Heart left ventricle (tissue), 16 donors: ENCODE measurements around the gene DPP3. TPM values are rescaled to one million over a fixed set of nuclear protein-coding genes. Genes with fewer than 3 reads are reported as not detected.
A peak's percentile ranks its signal among the peaks of the same experiment; 100 is the strongest.
"Not testable (repeated sequence)": the region's sequence is repeated elsewhere in the genome, so short reads cannot be mapped to it uniquely, and the experiment has no call there.

Experiments used
- ATAC-seq, 4 donors: fragments of 200-7000 bp; cut with Tn5 transposase; one replicate each; pipeline ENCODE4 v1.9.1; 2020 to 2022; ENCODE audit warnings: moderate library complexity in 4 of 4, mild to moderate bottlenecking in 3 of 4, moderate number of reproducible peaks in 1 of 4
- DNase-seq, 5 donors: peaks; one replicate each; pipeline ENCODE4 v3.0.0-alpha.2; 2020
- H3K27ac ChIP-seq, 12 donors: fragments of 200-600 bp; sonication (generic) in 4 of 12; one replicate each; pipeline versions ENCODE4 v1.5.0 to v1.8.0; 2016 to 2022; ENCODE audit warnings: mild to moderate bottlenecking in 2 of 12
- H3K27me3 ChIP-seq, 9 donors: fragments of 200-600 bp; sonication (generic) in 2 of 9; one replicate each; pipeline versions ENCODE4 v1.5.1 to v1.8.0; 2016 to 2022; ENCODE audit warnings: mild to moderate bottlenecking in 3 of 9
- H3K36me3 ChIP-seq, 9 donors: fragments of 200-600 bp; sonication (generic) in 2 of 9; one replicate each; pipeline versions ENCODE4 v1.5.0 to v1.8.0; 2018 to 2022; ENCODE audit warnings: mild to moderate bottlenecking in 2 of 9
- H3K4me1 ChIP-seq, 12 donors: fragments of 200-600 bp; sonication (generic) in 4 of 12; one replicate each; pipeline versions ENCODE4 v1.5.0 to v1.8.0; 2016 to 2022; ENCODE audit warnings: mild to moderate bottlenecking in 3 of 12
- H3K4me3 ChIP-seq, 12 donors: fragments of 200-600 bp; sonication (generic) in 4 of 12; one replicate each; pipeline versions ENCODE4 v1.5.0 to v1.8.0; 2017 to 2022; ENCODE audit warnings: mild to moderate bottlenecking in 9 of 12, moderate library complexity in 4 of 12
- H3K9me3 ChIP-seq, 12 donors: fragments of 200-600 bp; sonication (generic) in 4 of 12; one replicate each; pipeline versions ENCODE4 v1.5.0 to v1.8.0; 2016 to 2022; ENCODE audit warnings: mild to moderate bottlenecking in 1 of 12
- POLR2A ChIP-seq, 2 donors: fragments of 450-650 bp; IDR thresholded peaks; one replicate each; pipeline ENCODE4 v1.6.1; 2017; ENCODE audit warnings: antibody characterized with exemption in 2 of 2, mild to moderate bottlenecking in 2 of 2, moderate library complexity in 2 of 2
- WGBS, 4 donors: extraction: QIAGEN DNeasy Blood & Tissue Kit in 2 of 4; methylation state at CpG; one replicate each; pipeline versions ENCODE4 v1.1.5 to v1.1.7; 2013 to 2018; 5-methylcytosine and 5-hydroxymethylcytosine counted together
- intact Hi-C, 10 donors: fragments of 100-400 bp; cut with DNase I; formaldehyde crosslinking; loops; one replicate each; pipeline versions ENCODE4 v1.11.1 to v1.14.2; 2022
- polyA plus RNA-seq, 2 donors: library from polyadenylated mRNA; stranded (reverse); fragments of 200-250 nt; gene quantifications; one replicate each; pipeline ENCODE4 v1.2.3, GENCODE V29; 2013
- total RNA-seq, 9 donors: library from RNA; depleted of rRNA in 2 of 9; stranded (reverse); fragments of >200 nt in 2 of 9; fragmentation: NEBNext Ultra II Directional in 3 of 9; extraction: Animal tissue kit (Norgen Biotek cat#: 25700) in 3 of 9; gene quantifications; one replicate each; pipeline versions ENCODE4 v1.1.0 to v1.2.4, GENCODE V29; 2016 to 2023
- TF ChIP-seq, protein P1 (sequence below), 12 donors: fragments of 200-600 bp; sonication (generic) in 4 of 12; IDR thresholded peaks; one replicate each; pipeline versions ENCODE4 v1.5.0 to v1.8.0; 2018 to 2022; ENCODE audit warnings: antibody characterized with exemption in 12 of 12, mild to moderate bottlenecking in 5 of 12
- donor health status: ischemic (EF 13 %, LVEDD 7.1; RV severe dilation, severe dysfunction).
- donor health status: healthy with polysubstance abuse.
- donor health status: DM: no; HTN: yes; CAD: no.
- donor health status: DM: no; HTN: no; CAD: no.
- donor health status: ischemic (EF 25% LVEDD 6.9; RV normal size, moderate dysfunction).
- donor health status: ischemic (EF 25% LVEDD 5.7; RV mildly dilated, moderate dysfunction).
- donor health status: healthy.
- donor health status: DM: yes; HTN: yes; CAD: no.
- donor health status: ischemic (EF 35%, LVEDD 5.7; RV mildly dilated, moderate dysfunction).
- donor health status: nonischemic (EF 11% LVEDD 7.7; RV severe dilation, severe dysfunction).
- donor health status: DM: yes; HTN: yes; CAD: no.
- donor health status: PGD.
- donor health status: ischemic (EF 29% LVEDD 5.4; RV normal size, mild dysfunction).
- donor health status: nonischemic (EF 23%, LVEDD 6.1; RV moderate dilation, normal function).

The DPP3 gene
- total and polyA plus RNA-seq, 11 donors: 6.2 to 43.1 (median 14.9) TPM

DNA sequence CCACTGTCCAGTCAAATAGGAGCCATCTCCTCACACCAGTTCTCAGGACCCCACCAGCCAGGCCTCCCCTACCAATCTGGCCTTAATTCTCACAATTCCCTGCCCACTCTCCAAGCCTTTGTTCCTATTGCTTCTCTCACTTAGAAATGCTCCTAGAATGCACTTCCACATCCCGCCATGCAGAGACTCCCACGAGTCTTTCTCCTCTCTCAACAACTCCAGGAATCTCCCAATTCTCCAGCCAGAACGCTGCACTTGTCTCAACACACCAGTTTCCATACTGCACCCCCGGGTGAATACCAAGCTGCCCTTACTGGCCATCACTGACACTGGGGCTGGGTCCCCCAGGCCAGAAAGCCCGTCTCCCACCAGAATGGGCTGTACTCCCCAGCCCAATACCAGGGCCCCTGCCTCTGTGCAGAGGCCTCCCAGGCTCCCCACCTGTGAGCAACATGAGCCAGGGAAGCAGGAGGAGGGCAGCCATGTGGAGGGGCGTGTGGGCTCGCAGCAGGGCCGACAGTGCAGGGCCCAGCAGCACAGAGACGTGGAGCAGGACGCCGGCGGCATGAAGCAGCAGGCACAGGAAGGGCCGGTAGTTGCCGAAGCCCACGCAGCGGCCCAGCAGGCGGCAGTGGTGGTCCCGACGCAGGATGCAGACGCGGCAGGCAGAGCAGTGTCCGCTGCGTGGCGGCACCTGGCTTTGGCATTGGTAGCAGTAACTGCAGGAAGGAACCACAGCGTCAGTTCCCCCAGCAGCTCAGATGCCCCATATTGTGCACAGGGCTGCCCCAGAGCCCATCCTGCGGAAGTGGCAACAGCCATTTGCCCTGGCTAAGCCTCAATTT is 63.3 kb downstream of the DPP3 start:
- DNase-seq: peak in 3 of 5 donors; percentile 44 to 51 (median 47)
- WGBS, 4 donors: 25 to 73% (median 41%) methylated on average over 9 to 26 of the region's 26 CpGs

DNA sequence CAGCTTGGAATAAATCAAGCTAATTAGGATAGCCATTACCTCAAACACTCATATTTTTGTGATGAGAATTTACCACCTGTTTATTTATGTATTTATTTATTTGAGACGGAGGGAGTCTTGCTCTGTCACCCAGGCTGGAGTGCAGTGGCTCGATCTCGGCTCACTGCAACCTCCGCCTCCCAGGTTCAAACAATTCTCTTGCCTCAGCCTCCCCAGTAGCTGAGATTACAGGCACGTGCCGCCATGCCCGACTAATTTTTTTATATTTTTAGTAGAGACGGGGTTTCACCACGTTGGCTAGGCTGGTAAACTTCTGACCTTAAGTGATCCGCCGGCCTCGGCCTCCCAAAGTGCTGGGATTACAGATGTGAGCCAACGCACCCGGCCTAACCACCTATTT is 64.7 kb downstream of the DPP3 start:
- H3K9me3 ChIP-seq, intact Hi-C loops, H3K27me3 ChIP-seq, DNase-seq, ATAC-seq: not testable (repeated sequence)
- H3K27ac ChIP-seq: peak overlapping the region in 1 of 12 donors; percentile 82
- WGBS, 4 donors: 82 to 86% (median 84%) methylated on average over 14 of the region's 14 CpGs
- H3K4me3 ChIP-seq: peak overlapping the region in 11 of 12 donors; percentile 67 to 98 (median 84)
- peaks cover 0 to 27% (median 16%) of the 10 kb centered on the region in 9 donors for H3K36me3 ChIP-seq
- H3K4me1 ChIP-seq: peaks cover 2 to 40% (median 22%) of the 10 kb centered on the region in 12 donors

More for the DNA sequence above, 63.3 kb downstream of the DPP3 start:
- Histone ChIP-seq H3K9me3 (no peaks in the 10 kb centered on the region), H3K36me3 (peaks cover 0 to 42% (median 27%) of the 10 kb centered on the region in 9 donors), H3K4me1 (peaks cover 2 to 40% (median 22%) of the 10 kb centered on the region in 12 donors), H3K4me3 (peak overlapping the region in 3 of 12 donors; percentile 7 to 38 (median 28)), H3K27me3 (no peaks in the 10 kb centered on the region), H3K27ac (peak overlapping the region in 3 of 12 donors; percentile 13 to 74 (median 15))
- TF ChIP-seq, protein P1, sequence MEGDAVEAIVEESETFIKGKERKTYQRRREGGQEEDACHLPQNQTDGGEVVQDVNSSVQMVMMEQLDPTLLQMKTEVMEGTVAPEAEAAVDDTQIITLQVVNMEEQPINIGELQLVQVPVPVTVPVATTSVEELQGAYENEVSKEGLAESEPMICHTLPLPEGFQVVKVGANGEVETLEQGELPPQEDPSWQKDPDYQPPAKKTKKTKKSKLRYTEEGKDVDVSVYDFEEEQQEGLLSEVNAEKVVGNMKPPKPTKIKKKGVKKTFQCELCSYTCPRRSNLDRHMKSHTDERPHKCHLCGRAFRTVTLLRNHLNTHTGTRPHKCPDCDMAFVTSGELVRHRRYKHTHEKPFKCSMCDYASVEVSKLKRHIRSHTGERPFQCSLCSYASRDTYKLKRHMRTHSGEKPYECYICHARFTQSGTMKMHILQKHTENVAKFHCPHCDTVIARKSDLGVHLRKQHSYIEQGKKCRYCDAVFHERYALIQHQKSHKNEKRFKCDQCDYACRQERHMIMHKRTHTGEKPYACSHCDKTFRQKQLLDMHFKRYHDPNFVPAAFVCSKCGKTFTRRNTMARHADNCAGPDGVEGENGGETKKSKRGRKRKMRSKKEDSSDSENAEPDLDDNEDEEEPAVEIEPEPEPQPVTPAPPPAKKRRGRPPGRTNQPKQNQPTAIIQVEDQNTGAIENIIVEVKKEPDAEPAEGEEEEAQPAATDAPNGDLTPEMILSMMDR (IDR thresholded peaks at IDR 0.05): peak in 10 of 12 donors; percentile 14 to 52 (median 32)
- no peak for TF ChIP-seq POLR2A (IDR thresholded peaks at IDR 0.05)
- intact Hi-C loops: no loop called here
- peak in 1 of 4 donors; percentile 2 for ATAC-seq

DNA sequence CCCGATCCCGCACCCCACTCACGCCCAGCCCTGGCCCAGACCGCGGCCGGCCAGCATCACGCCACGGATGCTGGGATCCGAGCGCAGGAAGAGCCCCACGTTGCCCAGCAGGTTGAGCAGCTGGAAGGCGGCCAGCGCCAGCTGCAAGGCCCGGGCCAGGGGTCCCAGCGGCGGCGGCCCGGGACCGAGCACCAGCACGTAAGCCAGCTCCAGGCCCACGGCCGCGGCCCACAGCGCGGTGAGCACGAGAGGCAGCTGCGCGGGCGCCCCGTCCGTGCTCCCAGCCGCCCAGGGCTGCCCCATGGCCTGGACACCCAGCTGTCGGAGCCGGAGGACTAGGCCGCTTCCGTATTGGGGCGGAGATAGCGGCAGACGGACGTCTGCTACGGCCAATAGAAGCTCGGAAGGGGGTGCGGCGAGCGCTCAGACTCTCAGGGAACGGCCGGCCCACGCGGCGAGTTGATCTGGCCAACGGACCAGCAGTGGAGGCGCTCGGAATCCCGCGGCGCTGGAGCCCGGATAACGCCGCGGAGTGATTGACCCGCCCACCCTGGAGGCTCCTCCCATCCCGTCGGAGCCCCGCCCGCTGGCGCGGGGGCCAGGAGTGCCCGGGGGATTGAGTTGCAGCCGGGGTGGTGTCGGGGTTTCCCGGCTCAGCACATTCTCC is 65.6 kb downstream of the DPP3 start, which contains the start of gene ZDHHC24:
Gene ZDHHC24 (minus strand): TSS at position 348 of the 667 bp plus-strand sequence. CDS start 45 bp downstream, at position 303.
- H3K4me1 ChIP-seq: peaks cover 2 to 40% (median 22%) of the 10 kb centered on the region in 12 donors
- H3K27ac ChIP-seq: peak within 1 kb of the TSS in 9 of 12 donors; percentile 61 to 85 (median 71)
- no peaks in the 10 kb centered on the region for H3K9me3 ChIP-seq
- H3K27me3 ChIP-seq: no peaks in the 10 kb centered on the region
- DNase-seq: peak; percentile 97 to 99 (median 98)
- peak; percentile 95 to 99 (median 98) for ATAC-seq
- TF ChIP-seq, protein P1 (IDR thresholded peaks at IDR 0.05): peak in 1 of 12 donors; percentile 9
- peak in 1 of 2 donors; percentile 78 for TF ChIP-seq POLR2A (IDR thresholded peaks at IDR 0.05)
- H3K36me3 ChIP-seq: peaks cover 0 to 21% (median 16%) of the 10 kb centered on the region in 9 donors
- peak within 1 kb of the TSS; percentile 67 to 98 (median 83) for H3K4me3 ChIP-seq
- intact Hi-C loops: no loop called here
- WGBS, 4 donors: 0 to 1% (median 1%) methylated on average over 27 to 71 of the region's 71 CpGs

DNA sequence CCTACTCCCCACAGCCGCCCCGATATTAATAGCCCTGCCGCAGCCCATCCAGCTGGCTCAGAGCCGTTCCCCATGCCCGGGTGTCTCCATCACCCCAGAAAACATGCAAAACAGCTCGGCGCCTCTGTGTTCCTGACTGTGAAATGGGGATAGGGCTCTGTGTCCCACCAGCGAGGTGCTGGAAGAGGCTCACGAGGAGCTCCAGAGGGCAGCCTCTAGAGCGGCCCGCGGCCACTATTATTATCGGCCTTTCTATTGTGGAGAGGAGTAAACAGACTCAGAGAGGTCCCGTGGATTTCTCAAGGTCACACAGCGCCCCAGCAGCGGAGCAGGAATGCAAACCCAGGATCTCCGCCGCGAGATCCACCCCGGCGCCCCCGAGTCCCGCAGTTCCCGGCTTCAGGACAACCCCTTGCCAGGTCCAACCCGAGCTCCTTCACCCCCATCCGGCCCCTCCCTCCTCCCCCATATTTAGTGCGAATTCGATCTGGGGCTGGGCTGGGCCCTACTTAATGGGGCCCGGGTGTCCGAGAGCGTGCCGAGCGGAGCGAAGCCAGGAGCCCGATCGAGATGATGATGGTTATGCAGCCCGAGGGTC is 66.2 kb downstream of the DPP3 start, which contains the start of gene ACTN3:
Gene ACTN3 (plus strand): TSS at position 536 of the 598 bp plus-strand sequence. CDS start 35 bp downstream, at position 571.
- intact Hi-C loops: no loop called here
- 3 to 5% (median 3%) methylated on average over 29 to 37 of the region's 37 CpGs for whole genome bisulfite sequencing, 4 donors
- peaks cover 0 to 15% (median 10%) of the 10 kb centered on the region in 9 donors for H3K36me3 ChIP-seq
- peak within 1 kb of the TSS; percentile 67 to 98 (median 83) for H3K4me3 ChIP-seq
- H3K27ac ChIP-seq: peak within 1 kb of the TSS in 9 of 12 donors; percentile 61 to 85 (median 71)
- DNase-seq (peak in 3 of 5 donors; percentile 40 to 56 (median 46)), ATAC-seq (peak in 1 of 4 donors; percentile 28)
- TF ChIP-seq, protein P1 (IDR thresholded peaks at IDR 0.05): no peak
- no peak for TF ChIP-seq POLR2A (IDR thresholded peaks at IDR 0.05)
- H3K9me3 ChIP-seq: no peaks in the 10 kb centered on the region
- no peaks in the 10 kb centered on the region for H3K27me3 ChIP-seq
- H3K4me1 ChIP-seq: peaks cover 2 to 40% (median 22%) of the 10 kb centered on the region in 12 donors
